ENCODE results near the gene CYP3A5.
"Not testable (repeated sequence)": the region's sequence is repeated elsewhere in the genome, so short reads cannot be mapped to it uniquely, and the experiment has no call there.

CYP3A5 gene

DNA sequence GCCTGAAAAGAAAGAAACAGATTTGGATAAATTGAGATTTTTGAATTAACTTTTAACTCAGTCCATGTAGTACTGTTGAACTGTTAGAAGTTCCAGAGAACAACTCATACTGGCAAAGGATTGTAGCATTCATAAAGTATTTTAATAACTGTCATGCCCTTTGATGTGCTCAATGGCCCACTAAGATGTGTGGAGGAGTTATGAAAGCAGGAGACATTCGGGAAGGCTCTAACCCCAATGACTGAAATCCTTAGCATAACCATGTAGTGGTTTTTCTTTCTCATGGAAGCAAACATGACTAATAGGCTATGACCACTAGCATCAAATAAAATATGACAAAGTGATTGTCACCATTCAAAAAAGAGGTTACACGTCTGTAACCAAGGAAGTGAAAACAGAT is 29.5 kb upstream of the CYP3A5 start:
- Histone ChIP-seq H3K27me3 (ENCODE audit: insufficient read depth, poor library complexity, severe bottlenecking) (no peaks in the 10 kb centered on the region), H3K4me3 (replicated peaks; ENCODE audit: insufficient read depth, low read length) (no peak overlapping the region), H3K27ac (replicated peaks) (no peak overlapping the region)
- TF ChIP-seq POLR2AphosphoS5 (IDR thresholded peaks at IDR 0.05; ENCODE audit: low read depth) (no peak), SPI1 (IDR thresholded peaks at IDR 0.05; ENCODE audit: borderline replicate concordance, low read depth) (no peak), GABPA (IDR thresholded peaks at IDR 0.05; ENCODE audit: low read depth) (no peak)
- TF ChIP-seq, protein P1, sequence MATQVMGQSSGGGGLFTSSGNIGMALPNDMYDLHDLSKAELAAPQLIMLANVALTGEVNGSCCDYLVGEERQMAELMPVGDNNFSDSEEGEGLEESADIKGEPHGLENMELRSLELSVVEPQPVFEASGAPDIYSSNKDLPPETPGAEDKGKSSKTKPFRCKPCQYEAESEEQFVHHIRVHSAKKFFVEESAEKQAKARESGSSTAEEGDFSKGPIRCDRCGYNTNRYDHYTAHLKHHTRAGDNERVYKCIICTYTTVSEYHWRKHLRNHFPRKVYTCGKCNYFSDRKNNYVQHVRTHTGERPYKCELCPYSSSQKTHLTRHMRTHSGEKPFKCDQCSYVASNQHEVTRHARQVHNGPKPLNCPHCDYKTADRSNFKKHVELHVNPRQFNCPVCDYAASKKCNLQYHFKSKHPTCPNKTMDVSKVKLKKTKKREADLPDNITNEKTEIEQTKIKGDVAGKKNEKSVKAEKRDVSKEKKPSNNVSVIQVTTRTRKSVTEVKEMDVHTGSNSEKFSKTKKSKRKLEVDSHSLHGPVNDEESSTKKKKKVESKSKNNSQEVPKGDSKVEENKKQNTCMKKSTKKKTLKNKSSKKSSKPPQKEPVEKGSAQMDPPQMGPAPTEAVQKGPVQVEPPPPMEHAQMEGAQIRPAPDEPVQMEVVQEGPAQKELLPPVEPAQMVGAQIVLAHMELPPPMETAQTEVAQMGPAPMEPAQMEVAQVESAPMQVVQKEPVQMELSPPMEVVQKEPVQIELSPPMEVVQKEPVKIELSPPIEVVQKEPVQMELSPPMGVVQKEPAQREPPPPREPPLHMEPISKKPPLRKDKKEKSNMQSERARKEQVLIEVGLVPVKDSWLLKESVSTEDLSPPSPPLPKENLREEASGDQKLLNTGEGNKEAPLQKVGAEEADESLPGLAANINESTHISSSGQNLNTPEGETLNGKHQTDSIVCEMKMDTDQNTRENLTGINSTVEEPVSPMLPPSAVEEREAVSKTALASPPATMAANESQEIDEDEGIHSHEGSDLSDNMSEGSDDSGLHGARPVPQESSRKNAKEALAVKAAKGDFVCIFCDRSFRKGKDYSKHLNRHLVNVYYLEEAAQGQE (IDR thresholded peaks at IDR 0.05; ENCODE audit: insufficient replicate concordance, low read depth): no peak
- TF ChIP-seq, protein P2, sequence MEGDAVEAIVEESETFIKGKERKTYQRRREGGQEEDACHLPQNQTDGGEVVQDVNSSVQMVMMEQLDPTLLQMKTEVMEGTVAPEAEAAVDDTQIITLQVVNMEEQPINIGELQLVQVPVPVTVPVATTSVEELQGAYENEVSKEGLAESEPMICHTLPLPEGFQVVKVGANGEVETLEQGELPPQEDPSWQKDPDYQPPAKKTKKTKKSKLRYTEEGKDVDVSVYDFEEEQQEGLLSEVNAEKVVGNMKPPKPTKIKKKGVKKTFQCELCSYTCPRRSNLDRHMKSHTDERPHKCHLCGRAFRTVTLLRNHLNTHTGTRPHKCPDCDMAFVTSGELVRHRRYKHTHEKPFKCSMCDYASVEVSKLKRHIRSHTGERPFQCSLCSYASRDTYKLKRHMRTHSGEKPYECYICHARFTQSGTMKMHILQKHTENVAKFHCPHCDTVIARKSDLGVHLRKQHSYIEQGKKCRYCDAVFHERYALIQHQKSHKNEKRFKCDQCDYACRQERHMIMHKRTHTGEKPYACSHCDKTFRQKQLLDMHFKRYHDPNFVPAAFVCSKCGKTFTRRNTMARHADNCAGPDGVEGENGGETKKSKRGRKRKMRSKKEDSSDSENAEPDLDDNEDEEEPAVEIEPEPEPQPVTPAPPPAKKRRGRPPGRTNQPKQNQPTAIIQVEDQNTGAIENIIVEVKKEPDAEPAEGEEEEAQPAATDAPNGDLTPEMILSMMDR (IDR thresholded peaks at IDR 0.05; ENCODE audit: insufficient read depth, low read length): no peak
- DNase-seq (ENCODE audit: low read depth in 1 of 2, low spot score in 1 of 2): no peak

DNA sequence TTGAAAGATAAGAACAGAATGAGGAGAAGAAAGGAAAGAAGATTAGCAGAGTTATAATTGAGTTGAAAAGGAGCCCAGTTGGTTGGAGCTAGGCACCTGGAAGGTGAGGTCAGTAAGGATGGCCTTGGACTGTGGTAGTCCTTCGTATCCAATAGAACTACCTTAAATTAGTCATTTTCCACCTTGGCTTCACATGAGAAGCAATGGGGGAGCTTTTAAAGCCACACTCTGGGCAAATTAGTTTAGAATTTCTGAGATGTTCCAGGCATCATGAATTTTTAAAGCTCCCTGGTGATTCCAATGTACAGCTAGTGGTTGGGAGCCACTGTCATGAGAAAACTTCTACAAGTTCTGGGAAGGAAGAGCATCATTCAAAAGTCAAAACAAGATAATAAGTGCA is 27.3 kb upstream of the CYP3A5 start:
- DNase-seq (ENCODE audit: low read depth in 1 of 2, low spot score in 1 of 2): no peak
- Histone ChIP-seq H3K4me3 (replicated peaks; ENCODE audit: insufficient read depth, low read length) (no peak overlapping the region), H3K27ac (replicated peaks) (no peak overlapping the region), H3K27me3 (ENCODE audit: insufficient read depth, poor library complexity, severe bottlenecking) (no peaks in the 10 kb centered on the region)
- TF ChIP-seq, protein P2 (IDR thresholded peaks at IDR 0.05; ENCODE audit: insufficient read depth, low read length): no peak
- TF ChIP-seq SPI1 (IDR thresholded peaks at IDR 0.05; ENCODE audit: borderline replicate concordance, low read depth): no peak
- TF ChIP-seq, protein P1 (IDR thresholded peaks at IDR 0.05; ENCODE audit: insufficient replicate concordance, low read depth): no peak
- TF ChIP-seq GABPA (IDR thresholded peaks at IDR 0.05; ENCODE audit: low read depth): no peak
- no peak for TF ChIP-seq POLR2AphosphoS5 (IDR thresholded peaks at IDR 0.05; ENCODE audit: low read depth)

DNA sequence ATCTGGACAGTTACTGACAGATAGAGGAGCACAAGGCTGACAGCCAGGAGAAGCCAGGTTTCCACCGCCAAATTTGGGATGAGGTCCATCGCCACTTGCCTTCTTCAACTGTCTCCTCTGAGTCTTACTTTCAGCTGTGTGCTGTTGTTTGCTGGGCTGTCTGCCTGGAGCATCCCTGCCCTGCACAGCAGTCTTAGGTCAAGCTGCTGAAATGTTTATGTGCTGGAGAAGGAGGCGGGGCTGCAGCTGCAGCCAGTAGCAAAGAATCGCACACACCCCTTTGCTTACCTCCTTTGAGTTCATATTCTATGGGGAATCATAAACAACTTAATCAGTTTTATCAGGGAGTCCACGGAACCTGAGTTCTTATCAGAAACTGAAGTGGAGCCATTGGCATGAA is 20.1 kb upstream of the CYP3A5 start:
- no peak overlapping the region for H3K27ac ChIP-seq (replicated peaks)
- no peak overlapping the region for H3K4me3 ChIP-seq (replicated peaks; ENCODE audit: insufficient read depth, low read length)
- TF ChIP-seq, protein P1 (IDR thresholded peaks at IDR 0.05; ENCODE audit: insufficient replicate concordance, low read depth): no peak
- TF ChIP-seq POLR2AphosphoS5 (IDR thresholded peaks at IDR 0.05; ENCODE audit: low read depth): no peak
- no peak for TF ChIP-seq SPI1 (IDR thresholded peaks at IDR 0.05; ENCODE audit: borderline replicate concordance, low read depth)
- no peak for TF ChIP-seq GABPA (IDR thresholded peaks at IDR 0.05; ENCODE audit: low read depth)
- TF ChIP-seq, protein P2 (IDR thresholded peaks at IDR 0.05; ENCODE audit: insufficient read depth, low read length): no peak
- DNase-seq (ENCODE audit: low read depth in 1 of 2, low spot score in 1 of 2): no peak
- no peaks in the 10 kb centered on the region for H3K27me3 ChIP-seq (ENCODE audit: insufficient read depth, poor library complexity, severe bottlenecking)

DNA sequence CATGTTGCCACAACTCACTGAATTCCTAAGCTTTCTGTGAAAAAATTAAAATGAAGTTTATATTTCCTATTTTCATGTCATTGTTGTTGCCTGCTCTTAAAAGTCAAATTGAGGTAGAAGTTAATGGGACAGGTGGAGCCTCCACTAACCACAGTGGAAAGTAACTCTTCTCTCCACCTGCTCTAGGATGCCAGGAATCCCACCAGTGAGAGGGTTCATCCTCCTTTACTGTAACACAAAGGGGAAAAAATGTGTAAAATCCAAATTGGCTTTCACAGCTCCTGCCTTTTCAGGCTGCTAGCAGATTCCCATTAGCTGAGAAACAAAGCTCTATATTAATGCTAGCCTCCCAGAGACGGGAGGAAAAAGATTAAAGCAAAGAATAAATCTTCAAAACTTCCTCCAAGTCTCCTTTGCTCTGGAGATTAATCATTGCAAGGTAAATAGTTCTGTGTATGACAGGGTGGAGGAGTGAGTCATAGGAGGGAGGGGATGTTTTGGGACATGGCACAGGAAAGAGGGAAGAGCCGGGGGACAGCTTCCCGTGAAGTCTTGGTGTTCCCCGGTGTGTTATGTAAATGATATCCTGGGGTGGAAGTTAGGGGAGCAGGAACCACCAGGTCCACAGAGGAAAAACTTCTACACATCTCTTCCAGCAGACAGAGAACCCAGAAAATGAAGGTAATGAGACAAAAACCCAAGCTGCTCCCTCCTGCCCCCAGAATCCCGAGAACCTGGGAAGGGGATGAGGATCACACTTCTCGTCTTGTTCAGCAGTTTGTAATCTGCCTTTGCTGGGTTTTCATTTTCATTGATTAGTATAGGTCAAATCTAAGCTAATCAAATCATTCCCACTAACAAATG is 19.3 kb upstream of the CYP3A5 start:
- not testable (repeated sequence) for H3K4me3 ChIP-seq (replicated peaks; ENCODE audit: insufficient read depth, low read length); H3K27me3 ChIP-seq (ENCODE audit: insufficient read depth, poor library complexity, severe bottlenecking); DNase-seq (ENCODE audit: low read depth in 1 of 2, low spot score in 1 of 2); H3K27ac ChIP-seq (replicated peaks)
